GM21529 (cell line): Measurements from ENCODE around the gene ETDC.
"Not testable (repeated sequence)": the region's sequence is repeated elsewhere in the genome, so short reads cannot be mapped to it uniquely, and the experiment has no call there.

ENCODE experiments used
- ATAC-seq: cut with Tn5 transposase; IDR thresholded peaks from one replicate; pipeline ENCODE4 v1.9.1; 2021; ENCODE audit not compliant: unreplicated experiment

Gene ETDC

DNA sequence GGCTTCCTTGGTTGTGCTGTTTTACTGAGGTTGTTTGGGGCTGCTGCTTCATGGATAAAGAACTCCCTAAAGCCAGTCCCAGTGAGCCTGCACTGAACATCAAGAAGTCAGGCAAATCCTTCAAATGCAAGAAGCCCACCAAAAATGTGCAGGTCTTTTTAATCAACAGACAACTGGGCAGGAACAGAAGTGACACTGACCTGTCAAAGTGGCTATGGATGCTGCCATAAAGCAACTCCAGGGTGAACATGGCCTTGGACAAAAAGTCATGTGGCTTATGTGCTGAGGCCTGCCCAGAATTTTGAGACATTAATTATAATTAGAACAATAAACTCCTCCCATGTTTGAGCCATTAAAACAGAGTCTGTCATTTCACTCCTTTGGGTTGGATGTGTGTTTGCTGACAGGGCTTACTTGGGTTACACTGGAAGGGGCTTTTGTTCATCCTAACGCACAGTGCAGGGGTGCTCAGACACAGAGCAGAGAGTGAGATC, at the start of gene ETDC:
Gene ETDC, plus strand, starts transcription at position 51 of the 494 bp plus-strand sequence. Its CDS starts 0 bp downstream, at position 51.
- no peak for ATAC-seq

DNA sequence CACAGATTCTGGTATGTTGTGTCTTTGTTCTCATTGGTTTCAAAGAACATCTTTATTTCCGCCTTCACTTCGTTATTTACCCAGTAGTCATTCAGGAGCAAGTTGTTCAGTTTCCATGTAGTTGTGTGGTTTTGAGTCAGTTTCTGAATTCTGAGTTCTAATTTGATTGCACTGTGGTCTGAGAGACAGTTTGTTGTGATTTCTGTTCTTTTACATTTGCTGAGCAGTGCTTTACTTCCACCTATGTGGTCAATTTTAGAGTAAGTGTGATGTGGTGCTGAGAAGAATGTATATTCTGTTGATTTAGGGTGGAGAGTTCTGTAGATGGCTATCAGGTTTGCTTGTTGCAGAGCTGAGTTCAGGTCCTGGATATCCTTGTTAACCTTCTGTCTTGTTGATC, 48.3 kb upstream of the ETDC start:
- ATAC-seq: not testable (repeated sequence)

DNA sequence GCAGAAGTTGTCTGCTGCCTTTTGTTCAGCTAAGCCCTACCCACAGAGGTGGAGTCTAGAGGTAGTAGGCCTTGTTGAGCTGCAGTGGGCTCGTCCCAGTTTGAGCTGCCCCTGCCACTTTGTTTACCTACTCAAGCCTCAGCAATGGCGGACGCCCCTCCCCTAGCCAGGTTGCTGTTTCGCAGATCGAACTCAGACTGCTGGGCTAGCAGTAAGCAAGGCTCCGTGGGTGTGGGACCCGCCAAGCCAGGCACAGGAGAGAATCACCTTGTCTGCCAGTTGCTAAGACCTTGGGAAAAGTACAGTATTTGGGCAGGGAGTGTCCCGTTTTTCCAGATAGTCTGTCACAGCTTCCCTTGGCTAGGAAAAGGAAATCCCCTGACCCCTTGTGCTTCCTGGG, 45.9 kb upstream of the ETDC start:
- not testable (repeated sequence) for ATAC-seq

DNA sequence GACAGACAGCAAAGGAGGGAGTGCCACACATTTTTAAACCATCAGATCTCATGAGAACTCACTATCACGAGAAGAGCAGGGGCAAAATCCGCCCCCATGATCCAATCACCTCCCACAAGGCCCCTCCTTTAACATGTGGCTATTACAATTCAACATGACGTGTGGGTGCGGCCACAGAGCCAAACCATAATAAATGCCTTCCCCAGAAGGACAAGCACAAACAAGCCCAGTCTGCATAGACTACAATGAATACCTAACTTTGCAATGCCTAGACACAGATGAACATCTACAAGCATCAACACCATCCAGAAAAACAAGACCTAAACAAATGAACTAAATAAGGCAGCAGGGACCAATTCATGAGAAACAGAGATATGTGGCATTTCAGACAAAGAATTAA, 45.1 kb upstream of the ETDC start:
- no peak for ATAC-seq

DNA sequence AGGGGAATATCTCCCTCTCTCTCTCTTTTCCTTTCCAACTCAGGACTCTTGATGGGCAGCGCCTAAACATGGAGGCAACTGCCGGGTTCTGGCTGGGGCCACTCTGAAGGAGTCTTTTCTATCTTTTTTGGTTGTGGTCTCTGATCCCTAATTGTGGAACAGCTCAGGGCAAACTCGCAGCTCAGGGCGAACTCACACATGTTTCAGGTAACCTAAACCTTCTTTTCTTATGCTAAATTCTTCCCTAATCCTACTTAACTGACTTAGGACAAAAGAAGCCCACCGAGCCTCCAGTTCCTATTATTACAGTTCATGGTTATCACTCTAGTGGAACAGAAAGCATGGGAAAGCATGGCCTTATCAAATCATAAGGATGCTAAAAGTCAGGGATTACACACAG, 36.1 kb upstream of the ETDC start:
- ATAC-seq: no peak

DNA sequence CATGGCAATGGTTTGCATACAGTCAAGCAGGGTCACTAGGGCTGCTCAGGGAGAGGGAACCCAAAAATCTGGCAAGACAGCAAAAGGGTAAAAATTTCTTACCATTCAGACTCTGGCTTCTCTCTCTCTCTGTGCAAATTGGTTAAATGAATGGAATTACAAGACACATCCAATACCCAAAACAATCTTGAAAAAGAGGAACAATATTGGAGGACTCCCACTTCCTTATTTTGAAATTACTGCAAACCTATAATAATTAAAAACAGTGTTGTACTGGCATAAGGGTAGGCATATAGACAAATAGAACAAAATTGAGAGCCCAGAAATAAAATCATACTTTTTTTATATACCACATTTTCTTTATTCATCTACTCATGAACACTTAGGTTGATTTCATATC, 33.3 kb upstream of the ETDC start:
- ATAC-seq: no peak

DNA sequence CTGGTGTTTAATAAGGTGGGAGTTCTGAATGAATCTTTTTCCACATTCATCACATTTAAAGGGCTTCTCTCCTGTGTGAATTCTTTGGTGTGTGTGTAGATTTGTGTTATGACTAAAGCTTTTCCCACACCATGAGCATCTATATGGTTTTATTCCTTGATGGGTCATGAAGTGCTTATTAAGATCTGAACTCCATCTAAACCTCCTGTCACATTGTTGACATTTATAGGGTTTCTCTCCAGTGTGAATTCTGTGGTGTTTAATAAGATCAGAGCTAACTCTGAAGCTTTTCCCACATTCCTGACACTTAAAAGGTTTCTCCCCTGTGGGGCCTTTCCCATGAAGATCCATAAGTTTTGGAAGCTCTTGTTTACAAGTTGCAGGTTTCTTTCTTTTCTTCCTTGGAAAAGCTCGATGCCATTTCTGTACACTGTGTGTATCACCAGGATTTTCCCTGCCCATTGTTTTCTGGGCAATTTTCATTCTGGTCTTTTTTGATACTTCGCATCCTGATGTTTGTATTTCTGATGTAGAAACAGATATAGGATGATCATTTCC, 21.9 kb upstream of the ETDC start:
- ATAC-seq: no peak

DNA sequence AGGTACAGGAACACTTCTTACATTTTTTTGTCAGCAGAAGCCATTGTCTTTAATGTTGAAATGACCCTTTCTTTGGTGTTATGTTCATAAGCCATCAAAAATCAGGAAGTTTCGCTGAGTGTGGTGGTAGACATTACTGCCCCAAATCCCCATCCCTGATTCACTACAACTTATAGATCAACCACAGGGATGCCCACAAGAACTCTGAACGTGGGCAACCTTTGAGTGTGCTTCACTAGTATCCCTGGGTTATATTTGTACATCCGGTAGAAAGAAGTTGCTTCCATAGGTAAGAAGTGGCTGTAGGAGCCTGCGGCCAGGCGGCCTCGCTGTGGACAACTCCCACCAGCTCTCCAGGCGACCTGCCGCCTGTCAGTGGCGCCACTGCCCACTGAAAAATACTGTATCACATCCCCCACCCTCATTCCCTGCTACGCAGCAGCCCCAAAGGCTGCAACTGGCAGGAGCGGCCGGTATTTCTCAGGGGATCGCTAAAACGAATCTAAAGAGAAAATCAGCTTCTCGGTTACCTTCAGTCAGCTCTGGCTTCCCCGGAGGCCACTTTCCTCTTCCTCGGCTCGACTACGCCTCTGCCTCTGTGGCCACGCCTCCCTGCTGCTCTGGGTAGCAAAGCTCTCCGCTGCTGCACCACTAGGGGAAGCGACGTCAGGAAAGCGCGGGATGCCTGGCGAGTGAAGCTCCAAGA, 13.9 kb upstream of the ETDC start:
- ATAC-seq: peak; percentile 99

DNA sequence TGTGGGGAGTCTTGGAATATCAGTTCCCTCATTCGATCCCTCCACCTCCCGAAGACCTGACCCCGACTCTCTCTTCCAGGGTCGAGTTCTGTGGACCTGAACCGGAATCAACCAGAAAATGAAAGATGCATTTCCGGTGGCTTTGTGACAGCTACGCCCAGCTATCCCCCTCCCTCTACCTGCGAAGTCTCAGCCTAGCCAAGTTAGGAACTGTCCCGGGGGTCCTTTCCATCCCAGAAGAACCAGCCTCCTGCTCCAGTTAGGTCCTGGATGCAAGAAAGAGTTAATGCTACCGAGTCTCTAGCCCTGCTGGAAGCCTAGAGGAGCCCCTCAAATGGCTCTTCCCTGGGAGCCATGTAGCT, 13.4 kb upstream of the ETDC start:
- peak; percentile 46 for ATAC-seq

DNA sequence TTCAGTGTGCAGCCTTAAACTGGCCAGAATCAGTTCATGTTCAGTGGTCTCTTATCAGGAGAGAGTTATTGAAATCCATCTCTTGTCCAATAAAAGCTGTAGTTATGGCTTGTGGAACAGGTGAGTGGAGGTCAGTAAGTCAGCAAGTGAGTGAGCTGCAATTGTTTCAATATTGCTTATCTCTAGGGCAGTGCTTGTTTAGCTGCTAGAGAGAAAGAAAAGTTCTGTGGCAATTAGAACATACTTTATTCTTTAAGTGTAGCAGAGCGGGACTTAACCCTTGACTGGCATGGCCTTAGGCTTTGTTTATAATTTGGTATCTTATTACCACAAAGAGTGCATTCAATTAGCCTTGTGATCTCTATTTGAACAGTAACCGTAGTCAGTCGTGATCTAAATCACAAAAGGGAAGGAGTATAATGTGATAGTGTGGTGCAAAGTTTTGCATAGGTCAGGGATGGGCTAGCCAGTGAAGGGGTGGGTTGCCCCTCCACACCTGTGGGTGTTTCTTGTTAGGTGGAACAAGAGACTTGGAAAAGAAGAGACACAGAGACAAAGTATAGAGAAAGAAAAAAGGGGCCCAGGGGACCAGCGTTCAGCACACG, 6.9 kb upstream of the ETDC start:
- no peak for ATAC-seq

DNA sequence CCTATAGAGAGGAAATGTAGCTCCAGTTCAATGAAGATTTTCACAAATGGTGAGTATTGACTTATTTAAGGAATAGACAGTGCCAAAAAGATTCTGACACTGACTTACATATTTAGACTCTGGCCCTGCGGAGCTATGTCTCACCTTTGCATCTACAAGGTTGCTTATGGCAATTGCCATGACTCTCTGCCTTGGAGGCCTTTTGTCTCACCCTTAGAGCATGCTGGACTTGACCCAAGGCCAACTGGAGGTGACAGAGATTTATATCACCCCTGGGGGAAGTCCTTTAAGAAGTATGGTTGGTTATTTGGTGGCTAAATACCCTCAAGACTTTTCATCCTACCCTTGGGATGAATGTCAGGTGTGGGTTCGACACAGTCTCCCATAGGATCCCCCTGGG, 4.5 kb upstream of the ETDC start:
- no peak for ATAC-seq

DNA sequence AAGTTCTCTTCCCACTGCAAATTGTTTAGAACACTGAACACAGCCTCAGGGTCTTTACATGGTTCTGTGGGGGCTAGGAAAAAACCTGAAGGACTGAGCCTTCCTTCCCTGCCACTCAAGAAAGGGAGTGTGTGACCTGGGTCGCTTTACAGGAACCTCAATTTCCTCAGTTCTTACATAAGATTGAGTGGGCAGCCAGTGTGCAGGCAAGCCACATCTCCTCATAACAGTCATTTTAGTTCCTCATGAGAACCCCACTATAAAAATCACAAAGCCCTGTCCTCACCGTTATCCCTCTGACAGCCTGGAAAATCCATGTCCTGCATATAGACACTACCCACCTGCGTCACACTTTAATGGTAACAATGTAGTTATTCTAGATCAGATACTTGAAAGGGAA, 2.1 kb upstream of the ETDC start:
- ATAC-seq: no peak

DNA sequence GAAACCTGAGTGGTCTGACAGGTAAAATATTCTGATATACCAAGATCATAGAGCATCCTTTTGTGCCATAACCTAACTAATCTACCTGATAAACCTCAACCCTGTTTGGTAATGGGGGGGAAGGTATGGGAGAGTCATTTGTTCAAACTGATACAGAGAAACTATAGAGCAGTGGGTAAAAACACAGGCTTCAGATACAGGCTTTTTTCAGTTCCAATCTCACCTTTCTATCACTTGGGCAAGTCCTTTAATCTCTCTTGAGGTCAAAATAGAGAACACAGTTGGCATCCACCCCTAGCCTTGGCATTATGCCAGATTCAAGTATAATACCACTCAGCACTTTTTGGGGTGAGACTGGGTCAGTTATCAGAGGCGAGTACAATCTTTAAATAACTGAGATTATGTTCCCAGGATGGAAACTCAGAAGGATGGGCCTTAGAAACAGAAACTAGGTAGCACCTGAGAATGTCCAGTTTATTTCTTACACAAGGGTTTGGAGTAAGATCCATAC, 880 bp upstream of the ETDC start:
- ATAC-seq: no peak

DNA sequence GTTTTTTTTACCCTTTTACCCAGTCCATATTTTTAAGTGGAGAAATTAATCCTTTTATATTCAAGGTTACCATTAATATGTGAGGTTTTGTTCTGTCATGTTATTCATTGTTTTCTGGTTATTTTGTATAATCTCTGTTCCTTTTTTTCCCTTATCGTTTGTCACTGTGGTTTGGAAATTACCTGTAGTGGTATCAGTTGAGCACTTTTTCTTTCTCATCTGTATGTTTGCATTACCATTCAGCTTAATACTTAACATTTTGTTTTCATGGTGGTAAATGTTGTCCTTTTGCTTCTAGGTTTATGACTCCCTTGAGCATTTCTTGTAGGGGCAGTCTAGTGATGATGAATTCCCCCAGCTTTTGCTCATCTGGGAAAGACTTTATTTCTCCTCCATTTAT, 6.6 kb downstream of the ETDC start:
- ATAC-seq: no peak

DNA sequence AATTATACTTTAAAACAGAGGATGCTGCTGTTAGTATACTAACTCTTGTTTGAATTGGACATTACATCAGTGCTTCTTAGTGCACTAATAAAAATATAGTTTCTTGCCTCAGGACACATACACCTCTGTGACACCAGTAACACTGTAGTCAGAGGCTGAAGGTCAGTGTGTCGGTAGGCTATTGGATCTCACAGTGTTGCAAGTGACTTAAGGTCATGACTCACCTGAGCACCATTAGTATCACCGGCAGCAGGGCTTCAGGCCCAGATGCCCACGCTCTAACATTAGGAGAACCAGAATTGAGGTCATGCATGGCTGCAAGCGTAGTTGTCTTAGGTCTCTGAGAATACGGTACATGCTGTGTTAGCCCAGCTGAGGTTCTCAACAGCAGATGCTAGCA, 15.2 kb downstream of the ETDC start:
- no peak for ATAC-seq

DNA sequence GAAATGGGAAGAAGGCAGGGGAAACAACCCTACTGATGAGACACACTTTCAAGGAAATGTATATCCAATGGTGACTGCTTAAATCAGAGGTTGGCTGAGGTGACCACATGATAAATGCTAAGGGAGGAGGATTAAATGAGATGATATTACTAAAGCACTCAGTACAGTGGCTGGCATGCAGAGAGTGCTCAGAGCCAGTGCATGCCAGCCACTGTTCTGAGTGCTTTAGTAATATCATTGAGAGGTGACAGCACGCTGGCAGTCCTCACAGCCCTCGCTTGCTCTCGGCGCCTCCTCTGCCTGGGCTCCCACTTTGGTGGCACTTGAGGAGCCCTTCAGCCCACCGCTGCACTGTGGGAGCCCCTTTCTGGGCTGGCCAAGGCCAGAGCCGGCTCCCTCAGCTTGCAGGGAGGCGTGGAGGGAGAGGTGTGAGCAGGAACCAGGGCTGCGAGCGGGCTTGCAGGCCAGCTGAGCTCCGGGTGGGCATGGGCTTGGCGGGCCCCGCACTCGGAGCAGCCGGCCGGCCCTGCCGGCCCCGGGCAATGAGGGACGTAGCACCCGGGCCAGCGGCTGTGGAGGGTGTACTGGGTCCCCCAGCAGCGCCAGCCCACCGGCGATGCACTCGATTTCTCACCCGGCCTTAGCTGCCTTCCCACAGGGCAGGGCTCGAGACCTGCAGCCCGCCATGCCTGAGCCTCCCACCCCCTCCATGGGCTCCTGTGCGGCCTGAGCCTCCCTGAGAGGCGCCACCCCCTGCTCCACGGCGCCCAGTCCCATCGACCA, 15.9 kb downstream of the ETDC start:
- ATAC-seq: not testable (repeated sequence)

DNA sequence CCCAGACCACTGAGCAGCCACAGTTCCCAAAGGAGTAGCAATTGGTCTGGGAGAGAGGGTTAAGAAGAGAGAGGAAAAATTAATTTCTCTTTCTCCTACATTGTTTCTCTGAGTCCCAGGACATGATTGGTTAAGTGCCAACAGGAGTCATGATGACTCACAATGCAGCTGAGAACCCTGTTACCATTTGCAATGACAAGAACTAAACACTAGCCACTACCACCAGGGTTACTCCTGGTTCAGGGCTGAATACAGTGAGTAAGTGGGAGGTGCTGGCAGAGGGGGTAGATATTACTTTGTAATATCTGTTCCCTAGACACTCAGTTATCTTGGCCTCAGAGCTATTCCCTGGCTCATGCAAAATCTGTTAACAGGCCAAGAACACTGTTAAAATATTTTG, 18.0 kb downstream of the ETDC start:
- no peak for ATAC-seq

DNA sequence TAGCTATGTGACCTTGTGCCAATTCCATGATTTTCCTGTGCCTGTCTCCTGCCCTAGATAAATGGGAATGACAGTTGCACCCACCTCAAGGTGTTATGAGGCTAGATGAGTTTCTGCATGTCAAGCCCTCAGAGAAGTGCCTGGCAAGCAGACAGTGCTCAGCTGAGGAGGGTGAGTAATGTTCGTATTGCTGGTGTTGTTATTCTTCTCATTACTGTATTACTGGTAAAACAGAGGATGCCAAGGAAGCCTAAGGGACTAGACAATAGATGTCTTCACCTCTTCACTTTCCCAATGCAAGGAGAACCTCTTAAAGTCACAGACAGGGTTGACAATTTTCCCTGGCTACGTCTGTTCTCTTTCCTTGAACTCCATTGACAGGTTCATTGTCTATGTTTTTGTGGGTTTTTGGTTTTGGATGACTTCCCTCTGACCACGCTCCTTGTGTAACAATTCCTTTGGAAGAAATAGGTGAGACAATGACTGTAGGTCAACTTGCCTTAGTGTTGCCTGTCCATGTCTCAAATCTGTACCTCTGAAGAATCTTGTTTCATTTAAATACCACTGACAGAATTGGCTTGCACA, 19.2 kb downstream of the ETDC start:
- ATAC-seq: no peak

DNA sequence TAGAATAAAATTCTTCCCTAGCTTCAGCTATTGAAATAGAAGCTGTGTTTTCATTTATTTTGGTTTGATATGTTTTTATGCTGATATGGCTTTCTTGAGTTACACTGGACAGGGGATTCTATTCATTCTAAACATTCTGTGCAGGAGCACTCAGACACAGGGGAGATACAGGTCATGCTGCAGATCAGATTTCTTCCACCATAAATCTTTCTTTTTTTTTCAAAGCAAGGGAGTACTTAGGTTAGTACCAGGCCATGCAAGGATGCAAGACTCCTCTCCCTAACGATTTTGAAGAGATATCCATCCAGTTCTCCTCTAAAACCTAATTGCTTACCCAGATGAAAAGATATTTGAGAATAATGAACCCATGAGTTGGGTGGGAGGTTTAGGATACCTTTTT, 21.4 kb downstream of the ETDC start:
- no peak for ATAC-seq

DNA sequence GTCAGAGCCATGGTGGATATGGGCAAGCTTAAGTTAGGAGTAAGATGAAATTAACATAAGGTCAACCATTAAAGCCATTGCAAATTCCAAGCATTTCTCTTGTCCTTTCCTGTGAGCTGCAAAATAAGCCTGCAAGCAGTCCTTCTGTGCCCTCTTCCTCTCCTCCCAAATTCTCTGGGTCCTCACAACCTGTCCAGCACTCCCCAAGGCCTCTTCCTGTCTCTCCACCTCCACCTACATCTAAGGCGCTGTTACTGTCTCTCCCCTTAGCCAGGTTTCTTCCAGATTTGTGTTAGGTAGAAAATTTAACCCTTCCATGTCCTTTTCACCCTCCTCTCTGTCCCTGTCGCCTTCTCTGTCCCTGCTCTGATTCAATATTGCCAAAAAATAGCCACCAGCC, 22.2 kb downstream of the ETDC start:
- ATAC-seq: no peak

DNA sequence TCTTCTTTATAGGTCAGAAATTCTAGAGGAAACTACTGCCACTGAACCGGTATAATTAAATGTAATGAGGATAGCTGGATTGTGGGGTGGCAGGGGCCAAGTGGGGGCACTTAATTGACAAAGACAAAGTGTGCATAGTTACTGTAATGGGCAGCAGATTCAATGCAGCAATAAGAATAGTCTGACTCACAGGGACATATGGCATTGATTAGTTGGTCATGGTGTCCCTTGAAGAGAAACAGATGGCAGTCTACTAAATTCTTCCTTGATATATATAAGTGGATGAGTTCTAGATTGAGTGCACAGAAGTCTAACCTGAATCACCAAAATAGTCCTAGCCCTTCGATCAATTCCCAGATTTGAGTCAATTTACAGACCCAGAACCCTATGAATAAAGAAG, 31.6 kb downstream of the ETDC start:
- no peak for ATAC-seq
